GM18520 (cell line): ENCODE measurements around the gene COL5A2.

Source experiments
- ATAC-seq: cut with Tn5 transposase; IDR thresholded peaks from one replicate; pipeline ENCODE4 v1.9.1; 2021; ENCODE audit not compliant: unreplicated experiment

Gene COL5A2

DNA sequence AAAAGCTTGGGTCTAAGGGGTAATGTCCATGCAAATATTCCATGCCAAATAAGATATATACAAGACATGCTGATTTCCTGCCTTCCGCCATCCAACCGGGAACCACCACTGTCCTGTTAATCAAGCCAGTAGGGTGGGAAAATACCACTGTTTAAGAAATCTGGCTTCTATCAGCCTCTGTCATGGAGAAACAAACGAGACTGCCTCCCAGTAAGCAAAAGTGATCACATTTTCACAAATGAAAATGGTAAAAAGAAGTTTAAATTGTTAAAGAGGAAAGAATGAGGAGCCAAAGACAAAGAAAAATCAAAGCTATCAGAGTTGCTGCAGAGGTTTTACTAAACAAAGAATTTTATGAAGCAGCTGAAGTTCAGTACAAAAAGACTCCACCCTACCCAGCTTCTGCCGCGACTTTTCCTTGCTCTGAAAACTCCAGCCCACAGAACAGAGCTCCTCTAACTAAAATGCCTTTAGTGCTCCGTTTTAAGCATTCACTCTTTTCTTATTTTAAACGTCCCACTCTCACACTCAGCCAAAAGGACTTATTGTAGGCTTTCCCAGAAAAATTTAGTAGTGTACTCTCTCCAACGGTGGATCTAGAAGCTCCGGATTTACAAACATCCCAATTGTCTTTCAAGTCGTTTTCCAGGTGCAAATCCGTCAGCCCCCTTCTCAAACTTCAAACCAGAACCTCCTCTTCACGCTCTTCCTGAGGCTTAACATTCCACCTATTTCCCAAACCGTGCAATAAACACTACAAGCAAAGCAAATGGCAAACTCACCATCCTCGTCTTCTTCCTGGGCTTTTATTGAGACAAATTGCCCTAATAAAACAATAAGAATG is 613 bp downstream of the COL5A2 start:
- no peak for ATAC-seq

DNA sequence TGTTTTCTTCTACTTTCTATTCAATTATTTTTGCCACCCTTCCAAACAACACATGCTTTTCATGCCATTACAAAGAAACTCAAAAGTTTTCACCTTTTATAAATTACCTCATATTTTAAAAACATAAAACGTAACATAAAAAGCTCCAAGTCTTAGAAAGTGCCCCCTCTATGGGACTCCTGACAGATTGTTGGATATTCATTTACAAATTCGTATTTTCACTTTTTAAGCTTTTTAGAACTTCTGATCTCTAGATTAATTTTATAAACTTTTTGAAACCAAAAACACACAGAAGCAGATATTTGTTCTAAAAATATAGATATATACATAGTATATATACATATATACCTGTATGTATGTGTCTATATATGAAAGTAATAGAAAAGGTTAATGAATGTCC is 1.5 kb downstream of the COL5A2 start:
- no peak for ATAC-seq

GRCh38 chr2:189177251-189177840 is 2.2 kb downstream of the COL5A2 start:
- ATAC-seq: no peak

DNA sequence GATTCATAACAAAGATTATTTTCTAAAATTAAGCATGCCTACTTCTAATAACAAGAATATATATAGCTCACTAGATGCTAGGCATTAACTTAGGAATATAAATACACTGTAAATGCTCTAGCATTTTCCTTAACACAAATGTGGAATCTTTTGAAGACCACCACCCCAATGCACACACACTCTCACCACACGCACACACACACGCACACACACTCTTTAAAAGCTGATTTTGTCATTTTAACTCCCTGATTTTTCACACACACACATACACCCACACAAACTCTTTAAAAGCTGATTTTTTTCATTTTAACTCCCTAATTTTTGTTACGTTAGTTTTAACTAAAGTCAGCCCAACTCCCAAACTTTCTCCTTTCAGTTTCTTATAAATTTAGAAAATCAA is 3.0 kb downstream of the COL5A2 start:
- ATAC-seq: no peak

DNA sequence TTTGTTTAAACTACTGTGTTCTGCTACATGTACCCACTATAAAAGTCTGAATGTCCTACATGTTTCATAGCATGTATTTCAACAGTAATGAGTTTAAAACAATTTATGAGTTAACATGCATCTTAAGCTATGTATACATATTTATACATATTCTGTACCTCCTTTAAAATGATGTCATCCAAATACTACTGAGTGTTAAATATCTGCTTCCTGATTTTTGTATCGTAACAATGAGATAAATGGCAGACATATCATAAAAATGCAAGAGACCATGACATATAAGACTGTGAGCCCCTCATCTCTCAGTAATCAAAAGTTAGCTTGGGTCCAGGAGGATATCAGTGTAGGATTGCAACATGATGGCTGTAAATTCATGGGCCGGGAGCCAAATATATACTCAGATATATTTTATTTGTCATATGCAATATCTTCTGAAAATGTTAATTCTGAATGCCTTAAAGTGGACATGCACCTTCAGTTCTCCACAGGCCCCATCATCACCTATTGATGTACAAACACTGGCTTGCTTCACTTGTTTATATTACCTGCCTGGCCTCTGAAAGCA is 3.6 kb downstream of the COL5A2 start:
- no peak for ATAC-seq

GRCh38 chr2:189171956-189172609 is 7.5 kb downstream of the COL5A2 start:
- ATAC-seq: no peak

DNA sequence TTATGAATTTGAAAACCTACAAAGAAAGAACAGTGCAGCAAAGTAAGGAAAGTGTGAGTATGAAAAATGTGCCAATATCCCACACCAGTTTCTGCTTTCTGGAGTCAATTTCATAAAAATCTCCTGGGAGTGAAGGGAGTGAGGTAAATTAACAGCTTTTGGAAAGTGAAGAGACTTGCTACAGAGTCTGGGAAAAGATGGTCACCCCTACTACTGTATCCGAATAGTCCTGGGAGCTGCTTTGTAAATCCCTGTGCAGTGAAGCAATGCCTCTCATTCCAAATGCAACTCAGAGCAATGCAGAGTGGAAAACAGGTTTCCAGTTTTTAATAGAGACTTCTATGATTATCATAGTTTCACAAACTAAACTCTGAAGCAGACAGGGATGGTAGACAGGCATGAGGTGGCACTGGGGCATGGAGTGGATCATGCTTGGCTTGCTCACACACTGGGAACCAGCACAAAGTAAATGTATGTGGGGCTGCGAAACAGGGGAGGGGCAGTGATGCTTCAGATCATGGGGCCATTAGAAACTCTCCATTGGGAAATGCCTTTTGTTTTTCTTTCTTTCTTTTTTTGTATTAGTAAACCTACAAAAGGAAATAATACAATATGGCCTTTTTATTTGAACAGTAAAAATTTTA is 10.6 kb downstream of the COL5A2 start:
- ATAC-seq: no peak

- ATAC-seq: no peak
These were observed 13.7 kb downstream of the COL5A2 start for GRCh38 chr2:189165656-189166380.

- no peak for ATAC-seq
These were observed 14.8 kb downstream of the COL5A2 start for GRCh38 chr2:189164746-189165145.

GRCh38 chr2:189163889-189164288 is 15.7 kb downstream of the COL5A2 start:
- ATAC-seq: no peak

DNA sequence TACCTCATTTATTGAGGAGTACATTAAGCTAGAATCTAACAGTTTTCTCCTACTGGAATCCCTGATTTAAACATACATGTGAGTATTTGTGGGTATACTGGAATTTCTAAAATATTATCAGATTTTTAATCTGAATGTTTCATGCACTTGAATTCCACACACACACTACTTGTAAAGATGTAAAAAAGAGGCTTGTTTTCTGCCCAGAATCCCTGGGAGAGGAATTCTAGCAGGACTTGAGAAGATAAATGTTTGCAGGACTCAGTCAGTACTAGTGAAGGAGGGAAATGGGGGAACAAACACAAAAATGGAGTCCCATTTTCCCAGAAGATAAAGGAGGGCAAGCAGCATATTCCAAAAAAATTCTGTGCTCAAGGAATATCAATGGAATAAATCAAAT is 17.0 kb downstream of the COL5A2 start:
- ATAC-seq: no peak

DNA sequence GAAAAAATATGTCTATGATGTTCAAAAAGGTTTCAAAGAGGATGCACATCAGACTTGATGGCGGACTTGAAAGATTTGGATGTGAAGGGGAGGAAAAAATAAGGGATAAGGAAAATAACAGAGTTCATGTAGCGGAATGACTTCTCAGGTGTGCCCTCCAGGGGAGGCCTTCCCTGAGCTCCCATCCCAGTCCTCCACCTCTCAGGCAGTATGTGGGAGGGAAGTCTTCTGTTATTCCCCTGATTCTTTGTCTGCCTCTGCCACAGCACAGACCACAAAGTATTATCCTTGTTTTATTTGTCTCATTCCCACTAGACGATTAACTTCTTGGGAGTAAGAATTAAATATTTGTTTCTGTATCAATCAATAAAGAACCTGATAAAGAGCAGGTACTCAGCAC is 17.7 kb downstream of the COL5A2 start:
- no peak for ATAC-seq

- no peak for ATAC-seq
These were observed 19.8 kb downstream of the COL5A2 start for GRCh38 chr2:189159717-189160116.

DNA sequence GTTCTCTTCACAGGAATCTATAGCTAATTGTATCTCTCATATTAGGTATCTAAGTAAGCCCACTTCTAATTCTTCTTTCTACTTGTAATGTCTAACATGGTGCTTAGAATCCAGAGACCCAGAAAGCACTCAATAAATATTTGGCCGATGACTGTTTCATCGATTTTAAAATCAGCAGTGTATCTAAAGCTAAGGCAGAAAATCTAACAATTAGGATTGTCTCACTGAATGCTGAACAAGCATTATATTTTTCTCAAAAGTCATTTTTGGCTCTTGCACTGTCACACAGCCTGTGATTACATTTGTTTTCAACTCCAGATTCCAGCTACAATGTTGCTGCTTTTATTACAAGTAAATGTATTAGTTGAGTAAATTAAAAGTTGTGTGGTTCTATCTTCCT is 20.3 kb downstream of the COL5A2 start:
- no peak for ATAC-seq

- ATAC-seq: no peak
These were observed 21.6 kb downstream of the COL5A2 start for GRCh38 chr2:189157939-189158338.

DNA sequence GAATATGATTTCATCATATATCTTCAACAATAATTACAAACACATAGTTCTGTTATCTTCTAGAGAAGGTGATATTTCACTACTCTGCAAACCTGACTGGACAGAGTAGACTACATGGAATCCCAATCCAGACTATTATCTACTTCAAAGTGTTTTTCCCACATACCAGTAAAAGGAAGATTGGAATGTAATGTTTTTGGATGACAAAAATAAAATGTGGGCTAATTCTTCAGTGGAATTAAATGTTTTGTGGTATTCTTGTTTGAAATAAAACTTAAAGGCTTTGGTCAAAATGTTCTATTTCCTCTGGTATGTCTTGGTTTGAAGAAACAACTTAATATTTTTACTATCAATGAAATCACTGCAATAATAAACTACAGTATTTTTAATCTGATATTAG is 22.1 kb downstream of the COL5A2 start:
- no peak for ATAC-seq

DNA sequence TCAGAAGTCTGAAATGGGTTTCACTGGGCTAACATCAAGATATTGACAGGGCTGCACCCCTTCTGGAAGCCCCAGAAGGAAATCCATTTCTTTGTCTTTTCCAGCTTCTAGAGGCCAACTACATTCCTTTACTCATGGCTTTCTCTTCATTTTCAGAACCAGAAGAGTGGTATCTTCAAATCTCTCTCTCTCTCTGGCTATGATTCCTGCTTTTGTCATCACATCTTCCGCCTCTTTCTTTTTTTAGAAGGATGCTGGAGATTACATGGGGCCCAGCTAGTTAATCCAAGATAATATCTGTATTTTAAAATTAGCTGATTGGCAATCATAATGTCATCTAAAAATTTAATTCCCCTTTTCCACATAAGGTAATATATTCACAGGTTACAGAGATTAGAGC is 23.8 kb downstream of the COL5A2 start:
- ATAC-seq: no peak

DNA sequence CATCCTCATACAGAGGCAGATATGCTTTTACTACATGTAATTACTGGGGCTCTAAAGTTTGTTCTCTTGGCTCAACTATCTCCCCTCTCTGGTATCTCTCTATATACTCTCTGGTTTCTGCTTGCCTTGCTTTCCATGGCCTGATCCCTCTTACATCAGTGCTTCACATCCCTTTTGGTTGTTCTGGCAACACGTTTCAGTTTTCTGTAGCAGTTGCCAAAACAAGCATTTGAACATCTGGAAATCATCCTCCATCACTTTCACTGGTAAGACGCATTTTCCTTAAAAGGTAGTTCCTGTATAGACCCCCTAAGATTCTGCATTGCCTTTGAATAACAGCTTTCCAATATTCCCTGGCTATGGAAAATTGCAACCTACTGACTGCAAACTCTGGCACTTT is 25.9 kb downstream of the COL5A2 start:
- no peak for ATAC-seq

DNA sequence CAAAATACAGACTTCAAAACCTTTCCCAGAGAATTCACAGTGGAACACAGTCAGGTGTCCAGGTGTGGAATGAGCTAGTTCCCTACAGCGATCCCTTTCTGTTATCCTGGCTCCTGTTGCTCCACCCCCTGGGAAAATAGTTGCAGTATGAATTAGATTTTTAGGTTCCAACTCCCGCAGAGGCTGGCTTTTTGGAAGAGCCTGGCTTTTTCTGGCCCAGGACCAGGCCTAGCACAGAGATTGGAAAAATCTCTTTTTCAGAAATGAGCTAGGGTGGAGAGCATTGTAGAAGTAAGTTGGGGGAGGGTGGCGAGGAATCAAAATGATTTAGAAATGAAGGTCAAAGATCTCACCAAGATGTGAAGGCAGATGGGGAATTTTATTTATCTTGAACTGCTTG is 27.1 kb downstream of the COL5A2 start:
- no peak for ATAC-seq

- no peak for ATAC-seq
These were observed 27.7 kb downstream of the COL5A2 start for GRCh38 chr2:189151906-189152305.

DNA sequence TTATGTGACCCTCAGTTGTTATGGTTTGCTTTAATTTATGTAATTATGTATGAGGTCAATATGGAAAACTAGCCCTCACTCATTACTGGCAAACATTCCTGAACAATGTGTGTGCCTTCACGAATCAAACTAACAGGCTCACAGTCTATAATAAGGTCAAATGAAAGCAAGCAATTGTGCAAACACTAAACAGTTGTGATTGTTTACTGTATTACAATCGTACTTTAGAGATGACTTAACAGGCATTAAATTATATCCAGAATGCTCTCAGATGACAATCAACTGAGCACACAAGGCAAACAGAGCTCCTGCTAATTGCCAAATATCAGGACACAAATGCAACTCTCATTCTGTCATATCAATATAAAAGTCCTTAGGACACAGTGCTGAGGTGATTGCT is 29.5 kb downstream of the COL5A2 start:
- ATAC-seq: no peak
